Caco-2 (cell line): ENCODE data around the gene CSNK2A2. TPM values are rescaled to one million over a fixed set of nuclear protein-coding genes. Genes with fewer than 3 reads are reported as not detected.

ENCODE experiments used
- BruUV-seq: library from RNA; stranded (reverse); fragments of 400-500 nt; replicated peaks from 2 replicates; lab custom pipeline; 2021; lab: Mats Ljungman, UMichigan
- CTCF ChIA-PET: fragments of 300-600 bp; sonication (Branson Sonifier 250); formaldehyde crosslinking; loops from one replicate; lab custom pipeline; 2022; ENCODE audit warnings: antibody characterized with exemption; lab: Charles Lee
- POLR2A ChIA-PET: fragments of 300-600 bp; sonication (Branson Sonifier 250); formaldehyde crosslinking; loops from one replicate; lab custom pipeline; 2022; ENCODE audit warnings: antibody characterized with exemption; lab: Charles Lee
- DNase-seq, 2 experiments: peaks; one replicate each; pipeline versions ENCODE4 v3.0.0 to v3.0.0-alpha.2; 2020 to 2022
- H3K27me3 ChIP-seq: replicated peaks from 2 replicates; pipeline ENCODE4 v1.6.0; 2011; ENCODE audit warnings: low read length; ENCODE audit not compliant: control insufficient read depth, insufficient read depth
- H3K36me3 ChIP-seq: 2 replicates; pipeline ENCODE4 v1.5.1; 2011; ENCODE audit warnings: low read length; ENCODE audit not compliant: control insufficient read depth, insufficient read depth
- H3K4me1 ChIP-seq: fragments of 250-450 bp; sonication (Bioruptor Pico); 2 replicates; pipeline ENCODE4 v1.5.1; 2020; ENCODE audit warnings: mild to moderate bottlenecking
- H3K4me3 ChIP-seq: 2 replicates; pipeline ENCODE4 v1.5.1; 2011; ENCODE audit warnings: low read depth, mild to moderate bottlenecking, control low read depth, low read length
- H3K9me3 ChIP-seq: fragments of 250-450 bp; sonication (Bioruptor Pico); 2 replicates; pipeline ENCODE4 v1.5.1; 2020; ENCODE audit warnings: mild to moderate bottlenecking, moderate library complexity
- H3K27ac Mint-ChIP-seq: one replicate; pipeline ENCODE4 v1.8.0; 2022; ENCODE audit warnings: mixed read lengths; ENCODE audit not compliant: unreplicated experiment
- H3K27me3 Mint-ChIP-seq: one replicate; pipeline ENCODE4 v1.8.0; 2022; ENCODE audit warnings: mixed read lengths; ENCODE audit not compliant: insufficient read depth, unreplicated experiment
- H3K36me3 Mint-ChIP-seq: one replicate; pipeline ENCODE4 v1.8.0; 2022; ENCODE audit warnings: mild to moderate bottlenecking, mixed read lengths; ENCODE audit not compliant: insufficient read depth, unreplicated experiment
- H3K4me1 Mint-ChIP-seq: one replicate; pipeline ENCODE4 v1.8.0; 2022; ENCODE audit warnings: low read depth, mixed read lengths; ENCODE audit not compliant: unreplicated experiment
- H3K4me3 Mint-ChIP-seq: one replicate; pipeline ENCODE4 v1.8.0; 2022; ENCODE audit warnings: mild to moderate bottlenecking, moderate library complexity, mixed read lengths; ENCODE audit not compliant: unreplicated experiment
- H3K9me3 Mint-ChIP-seq: one replicate; pipeline ENCODE4 v1.8.0; 2022; ENCODE audit warnings: mixed read lengths; ENCODE audit not compliant: unreplicated experiment
- intact Hi-C: fragments of 100-400 bp; cut with micrococcal nuclease; formaldehyde crosslinking; loops from one replicate; pipeline ENCODE4 v1.10.0; 2022; ENCODE audit not compliant: unreplicated experiment
- total RNA-seq: library from RNA; stranded (reverse); gene quantifications from 2 replicates; pipeline ENCODE4 v1.2.3, GENCODE V29; 2022
- TF ChIP-seq, protein P1 (sequence below), 2 experiments: fragments of 200-600 bp in 1 of 2; IDR thresholded peaks; 1 replicate in 1 of 2; 2 replicates in 1 of 2; pipeline versions ENCODE4 v1.5.1 to v1.8.0; 2011 to 2022; ENCODE audit warnings: antibody characterized with exemption in 1 of 2, control low read depth in 1 of 2, inconsistent platforms in 1 of 2, low read depth in 1 of 2, low read length in 1 of 2, mild to moderate bottlenecking in 1 of 2, moderate library complexity in 1 of 2; ENCODE audit not compliant: insufficient read depth in 1 of 2, severe bottlenecking in 1 of 2, unreplicated experiment in 1 of 2

CSNK2A2 gene
- total RNA-seq, 1 experiment from 2014 or later, result 181 TPM

DNA sequence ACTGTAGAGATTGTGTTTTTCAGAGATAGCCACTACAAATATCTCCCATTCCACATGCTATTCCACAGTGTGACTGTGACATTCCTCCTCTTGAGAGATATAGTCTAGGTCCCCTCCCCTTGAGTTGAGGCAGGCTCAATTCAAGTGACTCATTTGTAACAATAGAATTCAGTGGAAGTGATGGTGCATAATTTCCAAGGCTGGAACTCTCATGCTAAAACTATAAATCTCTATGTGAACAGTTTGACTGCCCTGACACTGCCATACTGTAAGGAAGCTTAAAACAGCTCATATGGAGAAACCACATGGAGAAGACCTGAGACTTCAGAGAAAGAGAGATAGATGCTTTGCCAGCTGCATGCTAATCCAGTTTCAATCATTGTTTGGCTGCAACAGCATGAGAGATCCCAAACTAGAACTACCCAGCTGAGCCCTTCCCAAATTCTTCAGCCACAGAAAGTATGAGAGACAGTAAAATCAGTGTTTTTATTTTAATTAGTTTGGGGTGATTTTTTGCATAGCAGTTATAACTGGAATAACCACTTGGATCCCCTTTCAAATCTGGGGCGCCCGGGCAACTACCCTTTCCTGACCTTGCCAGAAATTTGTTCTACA lies 19.5 kb upstream of the CSNK2A2 start:
- H3K36me3 ChIP-seq, result no peaks in the 10 kb centered on the region
- no peaks in the 10 kb centered on the region for H3K4me1 Mint-ChIP-seq
- DNase-seq, result no peak
- H3K9me3 Mint-ChIP-seq, result peaks cover 10% of the 10 kb centered on the region
- no peak overlapping the region for H3K4me3 Mint-ChIP-seq
- H3K27me3 Mint-ChIP-seq, result peaks cover 23% of the 10 kb centered on the region
- H3K4me1 ChIP-seq, result no peaks in the 10 kb centered on the region
- intact Hi-C loops, result no loop called here
- POLR2A ChIA-PET, result no interaction called here
- H3K27ac Mint-ChIP-seq, result no peak overlapping the region
- no peaks in the 10 kb centered on the region for H3K27me3 ChIP-seq
- CTCF ChIA-PET, result no interaction called here
- TF ChIP-seq, protein P1, sequence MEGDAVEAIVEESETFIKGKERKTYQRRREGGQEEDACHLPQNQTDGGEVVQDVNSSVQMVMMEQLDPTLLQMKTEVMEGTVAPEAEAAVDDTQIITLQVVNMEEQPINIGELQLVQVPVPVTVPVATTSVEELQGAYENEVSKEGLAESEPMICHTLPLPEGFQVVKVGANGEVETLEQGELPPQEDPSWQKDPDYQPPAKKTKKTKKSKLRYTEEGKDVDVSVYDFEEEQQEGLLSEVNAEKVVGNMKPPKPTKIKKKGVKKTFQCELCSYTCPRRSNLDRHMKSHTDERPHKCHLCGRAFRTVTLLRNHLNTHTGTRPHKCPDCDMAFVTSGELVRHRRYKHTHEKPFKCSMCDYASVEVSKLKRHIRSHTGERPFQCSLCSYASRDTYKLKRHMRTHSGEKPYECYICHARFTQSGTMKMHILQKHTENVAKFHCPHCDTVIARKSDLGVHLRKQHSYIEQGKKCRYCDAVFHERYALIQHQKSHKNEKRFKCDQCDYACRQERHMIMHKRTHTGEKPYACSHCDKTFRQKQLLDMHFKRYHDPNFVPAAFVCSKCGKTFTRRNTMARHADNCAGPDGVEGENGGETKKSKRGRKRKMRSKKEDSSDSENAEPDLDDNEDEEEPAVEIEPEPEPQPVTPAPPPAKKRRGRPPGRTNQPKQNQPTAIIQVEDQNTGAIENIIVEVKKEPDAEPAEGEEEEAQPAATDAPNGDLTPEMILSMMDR (IDR thresholded peaks at IDR 0.05; ENCODE audit: insufficient read depth in 1 of 2, low read depth in 1 of 2, low read length in 1 of 2, severe bottlenecking in 1 of 2, unreplicated experiment in 1 of 2), result no peak
- no peaks in the 10 kb centered on the region for H3K36me3 Mint-ChIP-seq
- peaks cover 6% of the 10 kb centered on the region; the same call in 1 of the 2 replicates for H3K9me3 ChIP-seq
- H3K4me3 ChIP-seq, result no peak overlapping the region
- no TSS peak for BruUV-seq

DNA sequence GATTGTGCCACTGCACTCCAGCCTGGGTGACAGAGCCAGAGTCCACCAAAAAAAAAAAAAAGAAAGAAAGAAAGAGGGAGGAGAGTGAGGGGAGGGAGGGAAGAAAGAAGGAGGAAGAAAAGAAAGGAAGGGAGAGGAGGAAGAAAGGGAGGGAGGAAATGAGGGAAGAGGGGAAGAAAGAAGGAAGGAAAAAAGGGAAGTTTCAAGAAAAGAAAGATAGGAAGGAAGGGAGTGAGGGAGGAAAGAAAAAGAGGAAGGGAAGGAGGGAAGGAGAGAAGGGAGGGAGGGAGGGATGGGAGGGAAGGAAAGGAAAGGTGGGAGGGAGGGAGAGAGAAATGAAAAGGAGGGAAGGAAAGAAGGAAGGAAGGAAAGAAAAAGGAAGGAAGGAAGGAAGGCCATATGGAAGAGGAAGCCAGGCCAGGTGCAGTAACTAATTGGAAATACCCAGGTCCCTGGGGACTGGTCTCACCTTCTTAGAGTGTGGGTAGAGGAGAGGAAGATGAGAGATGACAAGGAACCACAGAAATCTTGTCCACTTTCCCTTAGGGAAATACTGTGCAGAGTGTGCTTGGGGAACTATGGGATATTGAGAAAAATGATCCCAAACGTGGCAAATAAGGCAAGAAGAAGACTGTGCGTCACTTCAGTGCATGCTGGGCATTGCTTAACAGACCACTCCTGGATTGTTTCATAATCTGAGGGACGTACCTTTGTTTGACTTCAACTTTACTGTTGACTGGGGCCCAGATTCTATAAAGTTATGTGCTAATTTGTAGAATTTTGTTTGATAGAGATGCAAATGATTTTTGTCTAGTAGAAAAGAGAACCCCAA lies 15.1 kb upstream of the CSNK2A2 start:
- TF ChIP-seq, protein P1 (IDR thresholded peaks at IDR 0.05; ENCODE audit: insufficient read depth in 1 of 2, low read depth in 1 of 2, low read length in 1 of 2, severe bottlenecking in 1 of 2, unreplicated experiment in 1 of 2), result no peak
- no peak overlapping the region for H3K27ac Mint-ChIP-seq
- ChIA-PET CTCF (no interaction called here), POLR2A (no interaction called here)
- H3K4me3 ChIP-seq, result no peak overlapping the region
- H3K4me1 Mint-ChIP-seq, result no peaks in the 10 kb centered on the region
- no peaks in the 10 kb centered on the region for H3K4me1 ChIP-seq
- no peaks in the 10 kb centered on the region for H3K36me3 ChIP-seq
- H3K36me3 Mint-ChIP-seq, result no peaks in the 10 kb centered on the region
- peaks cover 10% of the 10 kb centered on the region for H3K9me3 Mint-ChIP-seq
- peaks cover 25% of the 10 kb centered on the region for H3K27me3 Mint-ChIP-seq
- H3K9me3 ChIP-seq, result peaks cover 6% of the 10 kb centered on the region; the same call in 1 of the 2 replicates
- intact Hi-C loops, result no loop called here
- H3K4me3 Mint-ChIP-seq, result no peak overlapping the region
- no TSS peak for BruUV-seq
- no peak for DNase-seq
- H3K27me3 ChIP-seq, result no peaks in the 10 kb centered on the region; the same call in 1 of the 2 replicates

DNA sequence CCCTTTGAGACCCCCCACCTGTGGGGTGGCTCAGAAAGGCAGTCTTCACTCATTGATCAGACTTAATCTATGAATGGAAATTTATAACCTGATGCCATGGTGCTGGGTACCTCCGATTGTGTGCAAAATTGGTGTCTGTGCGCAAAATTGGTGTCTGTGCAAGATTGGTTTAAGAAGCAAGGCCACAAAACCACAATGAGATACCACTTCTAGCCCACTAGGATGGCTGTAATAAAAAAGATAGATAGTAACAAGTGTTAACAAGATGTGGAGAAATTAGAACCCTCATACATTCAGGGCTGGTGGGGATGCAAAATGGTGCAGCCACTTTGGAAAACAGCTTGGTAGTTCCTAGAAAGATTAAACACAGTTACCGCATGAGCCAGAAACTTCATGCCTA lies 13.9 kb upstream of the CSNK2A2 start:
- Histone ChIP-seq H3K27me3 (no peaks in the 10 kb centered on the region; the same call in 1 of the 2 replicates), H3K36me3 (no peaks in the 10 kb centered on the region), H3K4me1 (no peaks in the 10 kb centered on the region), H3K4me3 (no peak overlapping the region), H3K9me3 (peaks cover 5% of the 10 kb centered on the region; the same call in 1 of the 2 replicates)
- intact Hi-C loops, result no loop called here
- TF ChIP-seq, protein P1 (IDR thresholded peaks at IDR 0.05; ENCODE audit: insufficient read depth in 1 of 2, low read depth in 1 of 2, low read length in 1 of 2, severe bottlenecking in 1 of 2, unreplicated experiment in 1 of 2), result no peak
- no TSS peak for BruUV-seq
- ChIA-PET POLR2A (no interaction called here), CTCF (no interaction called here)
- DNase-seq, result no peak
- no peak overlapping the region for H3K4me3 Mint-ChIP-seq
- peaks cover 24% of the 10 kb centered on the region for H3K27me3 Mint-ChIP-seq
- H3K27ac Mint-ChIP-seq, result no peak overlapping the region
- no peaks in the 10 kb centered on the region for H3K9me3 Mint-ChIP-seq
- H3K4me1 Mint-ChIP-seq, result no peaks in the 10 kb centered on the region
- H3K36me3 Mint-ChIP-seq, result no peaks in the 10 kb centered on the region
